ENCODE measurements around the gene ZMYND15. TPM values are rescaled to one million over a fixed set of nuclear protein-coding genes. Genes with fewer than 3 reads are reported as not detected.
A peak's percentile ranks its signal among the peaks of the same experiment; 100 is the strongest.

The ZMYND15 gene
- total and polyA plus RNA-seq, 2 of the 13 experiments (the other 11 are each of a cell fraction or from before 2014, with no cell fraction given), result 0.24 to 2.7 TPM

DNA sequence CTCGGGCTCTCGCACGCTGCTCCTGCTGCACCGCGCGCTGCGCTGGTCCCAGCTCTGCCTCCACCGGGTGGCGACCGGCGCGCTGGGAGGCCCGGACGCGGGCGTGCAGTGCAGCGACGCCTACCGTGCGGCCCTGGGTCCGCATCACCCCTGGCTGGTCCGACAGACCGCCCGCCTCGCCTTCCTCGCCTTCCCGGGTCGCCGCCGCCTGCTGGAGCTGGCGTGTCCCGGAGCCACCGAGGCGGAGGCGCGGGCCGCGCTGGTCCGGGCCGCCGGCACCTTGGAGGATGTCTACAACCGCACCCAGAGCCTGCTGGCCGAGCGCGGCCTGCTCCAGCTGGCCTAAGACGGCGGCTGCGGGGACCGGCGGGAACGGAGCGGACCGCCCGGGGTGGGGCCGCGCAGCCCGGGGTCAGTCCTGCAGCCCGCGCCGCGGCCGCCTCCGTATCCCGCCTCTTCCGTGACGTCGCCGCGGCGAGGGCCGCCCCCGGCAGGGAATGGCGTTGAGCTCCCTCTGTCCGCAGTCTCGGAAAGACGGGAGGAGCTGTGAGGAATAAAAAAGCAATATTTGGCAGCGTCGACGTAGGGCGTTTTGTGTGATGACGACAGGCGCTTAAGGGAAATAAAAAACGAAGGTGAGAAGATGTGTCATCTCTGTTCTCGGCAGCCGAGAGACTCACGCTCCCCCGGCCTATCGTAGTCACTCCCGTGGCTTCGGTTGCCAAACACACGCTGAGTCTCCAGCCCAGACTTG is 50.5 kb downstream of the ZMYND15 start (continued):
- TF ChIP-seq, protein P1, sequence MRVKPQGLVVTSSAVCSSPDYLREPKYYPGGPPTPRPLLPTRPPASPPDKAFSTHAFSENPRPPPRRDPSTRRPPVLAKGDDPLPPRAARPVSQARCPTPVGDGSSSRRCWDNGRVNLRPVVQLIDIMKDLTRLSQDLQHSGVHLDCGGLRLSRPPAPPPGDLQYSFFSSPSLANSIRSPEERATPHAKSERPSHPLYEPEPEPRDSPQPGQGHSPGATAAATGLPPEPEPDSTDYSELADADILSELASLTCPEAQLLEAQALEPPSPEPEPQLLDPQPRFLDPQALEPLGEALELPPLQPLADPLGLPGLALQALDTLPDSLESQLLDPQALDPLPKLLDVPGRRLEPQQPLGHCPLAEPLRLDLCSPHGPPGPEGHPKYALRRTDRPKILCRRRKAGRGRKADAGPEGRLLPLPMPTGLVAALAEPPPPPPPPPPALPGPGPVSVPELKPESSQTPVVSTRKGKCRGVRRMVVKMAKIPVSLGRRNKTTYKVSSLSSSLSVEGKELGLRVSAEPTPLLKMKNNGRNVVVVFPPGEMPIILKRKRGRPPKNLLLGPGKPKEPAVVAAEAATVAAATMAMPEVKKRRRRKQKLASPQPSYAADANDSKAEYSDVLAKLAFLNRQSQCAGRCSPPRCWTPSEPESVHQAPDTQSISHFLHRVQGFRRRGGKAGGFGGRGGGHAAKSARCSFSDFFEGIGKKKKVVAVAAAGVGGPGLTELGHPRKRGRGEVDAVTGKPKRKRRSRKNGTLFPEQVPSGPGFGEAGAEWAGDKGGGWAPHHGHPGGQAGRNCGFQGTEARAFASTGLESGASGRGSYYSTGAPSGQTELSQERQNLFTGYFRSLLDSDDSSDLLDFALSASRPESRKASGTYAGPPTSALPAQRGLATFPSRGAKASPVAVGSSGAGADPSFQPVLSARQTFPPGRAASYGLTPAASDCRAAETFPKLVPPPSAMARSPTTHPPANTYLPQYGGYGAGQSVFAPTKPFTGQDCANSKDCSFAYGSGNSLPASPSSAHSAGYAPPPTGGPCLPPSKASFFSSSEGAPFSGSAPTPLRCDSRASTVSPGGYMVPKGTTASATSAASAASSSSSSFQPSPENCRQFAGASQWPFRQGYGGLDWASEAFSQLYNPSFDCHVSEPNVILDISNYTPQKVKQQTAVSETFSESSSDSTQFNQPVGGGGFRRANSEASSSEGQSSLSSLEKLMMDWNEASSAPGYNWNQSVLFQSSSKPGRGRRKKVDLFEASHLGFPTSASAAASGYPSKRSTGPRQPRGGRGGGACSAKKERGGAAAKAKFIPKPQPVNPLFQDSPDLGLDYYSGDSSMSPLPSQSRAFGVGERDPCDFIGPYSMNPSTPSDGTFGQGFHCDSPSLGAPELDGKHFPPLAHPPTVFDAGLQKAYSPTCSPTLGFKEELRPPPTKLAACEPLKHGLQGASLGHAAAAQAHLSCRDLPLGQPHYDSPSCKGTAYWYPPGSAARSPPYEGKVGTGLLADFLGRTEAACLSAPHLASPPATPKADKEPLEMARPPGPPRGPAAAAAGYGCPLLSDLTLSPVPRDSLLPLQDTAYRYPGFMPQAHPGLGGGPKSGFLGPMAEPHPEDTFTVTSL (CRISPR knock-in tag; IDR thresholded peaks at IDR 0.05; ENCODE audit: borderline replicate concordance), result no peak
- TF ChIP-seq SP2 (CRISPR knock-in tag; IDR thresholded peaks at IDR 0.05), result peak; percentile 60; the same call in 1 of the 2 replicates
- TF ChIP-seq ZFAT (CRISPR knock-in tag; conservative IDR thresholded peaks at IDR 0.05), result no peak
- TF ChIP-seq ZFP36L1 (CRISPR knock-in tag; IDR thresholded peaks at IDR 0.05), result no peak
- TF ChIP-seq, protein P2, sequence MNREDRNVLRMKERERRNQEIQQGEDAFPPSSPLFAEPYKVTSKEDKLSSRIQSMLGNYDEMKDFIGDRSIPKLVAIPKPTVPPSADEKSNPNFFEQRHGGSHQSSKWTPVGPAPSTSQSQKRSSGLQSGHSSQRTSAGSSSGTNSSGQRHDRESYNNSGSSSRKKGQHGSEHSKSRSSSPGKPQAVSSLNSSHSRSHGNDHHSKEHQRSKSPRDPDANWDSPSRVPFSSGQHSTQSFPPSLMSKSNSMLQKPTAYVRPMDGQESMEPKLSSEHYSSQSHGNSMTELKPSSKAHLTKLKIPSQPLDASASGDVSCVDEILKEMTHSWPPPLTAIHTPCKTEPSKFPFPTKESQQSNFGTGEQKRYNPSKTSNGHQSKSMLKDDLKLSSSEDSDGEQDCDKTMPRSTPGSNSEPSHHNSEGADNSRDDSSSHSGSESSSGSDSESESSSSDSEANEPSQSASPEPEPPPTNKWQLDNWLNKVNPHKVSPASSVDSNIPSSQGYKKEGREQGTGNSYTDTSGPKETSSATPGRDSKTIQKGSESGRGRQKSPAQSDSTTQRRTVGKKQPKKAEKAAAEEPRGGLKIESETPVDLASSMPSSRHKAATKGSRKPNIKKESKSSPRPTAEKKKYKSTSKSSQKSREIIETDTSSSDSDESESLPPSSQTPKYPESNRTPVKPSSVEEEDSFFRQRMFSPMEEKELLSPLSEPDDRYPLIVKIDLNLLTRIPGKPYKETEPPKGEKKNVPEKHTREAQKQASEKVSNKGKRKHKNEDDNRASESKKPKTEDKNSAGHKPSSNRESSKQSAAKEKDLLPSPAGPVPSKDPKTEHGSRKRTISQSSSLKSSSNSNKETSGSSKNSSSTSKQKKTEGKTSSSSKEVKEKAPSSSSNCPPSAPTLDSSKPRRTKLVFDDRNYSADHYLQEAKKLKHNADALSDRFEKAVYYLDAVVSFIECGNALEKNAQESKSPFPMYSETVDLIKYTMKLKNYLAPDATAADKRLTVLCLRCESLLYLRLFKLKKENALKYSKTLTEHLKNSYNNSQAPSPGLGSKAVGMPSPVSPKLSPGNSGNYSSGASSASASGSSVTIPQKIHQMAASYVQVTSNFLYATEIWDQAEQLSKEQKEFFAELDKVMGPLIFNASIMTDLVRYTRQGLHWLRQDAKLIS (CRISPR knock-in tag; IDR thresholded peaks at IDR 0.05), result no peak
- peak; percentile 44; the same call in 1 of the 2 replicates for TF ChIP-seq ZNF34 (CRISPR knock-in tag; IDR thresholded peaks at IDR 0.05; ENCODE audit: borderline replicate concordance)
- TF ChIP-seq ZNF263 (CRISPR knock-in tag; IDR thresholded peaks at IDR 0.05), result peak; percentile 59; the same call in 1 of the 2 replicates
- peak; percentile 81 for TF ChIP-seq HNRNPK (IDR thresholded peaks at IDR 0.05; ENCODE audit: low read depth, low read length, poor library complexity, severe bottlenecking)
- no peak for TF ChIP-seq SRSF4 (IDR thresholded peaks at IDR 0.05; ENCODE audit: low read depth, low read length, poor library complexity, severe bottlenecking)
- peak; percentile 59 for TF ChIP-seq KLF6 (CRISPR knock-in tag; IDR thresholded peaks at IDR 0.05)
- peak; percentile 98 for TF ChIP-seq RAD21 (CRISPR knock-in tag; IDR thresholded peaks at IDR 0.05)
- TF ChIP-seq ZNF549 (CRISPR knock-in tag; IDR thresholded peaks at IDR 0.05), result 0 out of 2 replicates have a peak, but pooled peaks have one; percentile 45
- TF ChIP-seq HNF4G (IDR thresholded peaks at IDR 0.05; ENCODE audit: borderline replicate concordance, low read depth, low read length), result no peak
- no peak; the same call in 1 of the 2 replicates for TF ChIP-seq HNF4G (CRISPR knock-in tag; IDR thresholded peaks at IDR 0.05; ENCODE audit: borderline replicate concordance, low read depth)
- TF ChIP-seq, protein P3, sequence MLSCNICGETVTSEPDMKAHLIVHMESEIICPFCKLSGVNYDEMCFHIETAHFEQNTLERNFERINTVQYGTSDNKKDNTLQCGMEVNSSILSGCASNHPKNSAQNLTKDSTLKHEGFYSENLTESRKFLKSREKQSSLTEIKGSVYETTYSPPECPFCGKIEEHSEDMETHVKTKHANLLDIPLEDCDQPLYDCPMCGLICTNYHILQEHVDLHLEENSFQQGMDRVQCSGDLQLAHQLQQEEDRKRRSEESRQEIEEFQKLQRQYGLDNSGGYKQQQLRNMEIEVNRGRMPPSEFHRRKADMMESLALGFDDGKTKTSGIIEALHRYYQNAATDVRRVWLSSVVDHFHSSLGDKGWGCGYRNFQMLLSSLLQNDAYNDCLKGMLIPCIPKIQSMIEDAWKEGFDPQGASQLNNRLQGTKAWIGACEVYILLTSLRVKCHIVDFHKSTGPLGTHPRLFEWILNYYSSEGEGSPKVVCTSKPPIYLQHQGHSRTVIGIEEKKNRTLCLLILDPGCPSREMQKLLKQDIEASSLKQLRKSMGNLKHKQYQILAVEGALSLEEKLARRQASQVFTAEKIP (CRISPR knock-in tag; IDR thresholded peaks at IDR 0.05; ENCODE audit: borderline replicate concordance), result no peak
